K562 (cell line): ENCODE data around the gene HHIPL2. TPM values are rescaled to one million over a fixed set of nuclear protein-coding genes. Genes with fewer than 3 reads are reported as not detected.

Source experiments
- ATAC-seq: fragments of 200-7000 bp; cut with Tn5 transposase; 3 replicates; pipeline ENCODE4 v1.9.1; 2020; ENCODE audit warnings: moderate library complexity
- BruUV-seq: library from RNA; stranded (reverse); fragments of 400-500 nt; replicated peaks from 2 replicates; lab custom pipeline; 2021; lab: Mats Ljungman, UMichigan
- CTCF ChIA-PET: fragments of 300-600 bp; formaldehyde crosslinking; extraction: SDS; loops from one replicate; lab custom pipeline; 2021; ENCODE audit warnings: low intra/inter-chr PET ratio; lab: Yijun Ruan, JAX
- POLR2A ChIA-PET: fragments of 300-600, 350-650 bp; sonication (Branson Sonifier 250); formaldehyde crosslinking; extraction: SDS; loops from one replicate; lab custom pipeline; 2021; ENCODE audit warnings: antibody characterized with exemption, inconsistent platforms; lab: Yijun Ruan, JAX
- DNase-seq, 4 experiments: peaks; one replicate each; pipeline versions ENCODE4 v3.0.0 to v3.0.0-alpha.2; 2011 to 2018; ENCODE audit warnings: low spot score in 3 of 4, mixed read lengths in 3 of 4; ENCODE audit errors: extremely low read depth in 1 of 4
- FAIRE-seq: peaks from 2 replicates; lab custom pipeline; 2011; peaks lifted over from hg19 to GRCh38; lab: Jason Lieb, UNC
- H2AFZ ChIP-seq: 2 replicates; pipeline ENCODE4 v1.6.0; 2011; ENCODE audit warnings: low read depth, low read length, control low read depth, inconsistent platforms
- H3K27ac ChIP-seq: fragments of 200-600 bp; 3 replicates; pipeline ENCODE4 v1.8.0; 2011; ENCODE audit warnings: low read depth, mild to moderate bottlenecking, control low read depth, inconsistent platforms, low read length, moderate library complexity, mixed read lengths; ENCODE audit errors: extremely low read depth
- H3K27me3 ChIP-seq, 2 experiments: fragments of 300-600 bp in 1 of 2; 2 replicates in 1 of 2; 3 replicates in 1 of 2; pipeline versions ENCODE4 v1.6.0 to v1.8.0; 2011; ENCODE audit warnings: inconsistent platforms in 2 of 2, low read length in 2 of 2, mild to moderate bottlenecking in 1 of 2, mixed read lengths in 1 of 2, moderate library complexity in 1 of 2; ENCODE audit not compliant: control insufficient read depth in 2 of 2, insufficient read depth in 2 of 2
- H3K36me3 ChIP-seq: fragments of 300-600 bp; 3 replicates; pipeline ENCODE4 v1.8.0; 2011; ENCODE audit warnings: mild to moderate bottlenecking, low read length, inconsistent platforms; ENCODE audit not compliant: control insufficient read depth, insufficient read depth
- H3K4me1 ChIP-seq, 2 experiments: fragments of 200-600 bp in 1 of 2; replicated peaks in 1 of 2; 2 replicates in 1 of 2; 3 replicates in 1 of 2; pipeline versions ENCODE4 v1.5.1 to v1.8.0; 2011; ENCODE audit warnings: inconsistent platforms in 2 of 2, low read length in 2 of 2, mild to moderate bottlenecking in 1 of 2, mixed read lengths in 1 of 2, moderate library complexity in 1 of 2; ENCODE audit not compliant: control insufficient read depth in 2 of 2, insufficient read depth in 2 of 2
- H3K4me2 ChIP-seq: 2 replicates; pipeline ENCODE4 v1.6.1; 2011; ENCODE audit warnings: low read length, control low read depth, inconsistent platforms, mixed read lengths; ENCODE audit not compliant: insufficient read depth
- H3K4me3 ChIP-seq: fragments of 200-600 bp; sonication (generic), shearing (Covaris generic); 2 replicates; pipeline ENCODE4 v1.5.1; 2016; ENCODE audit warnings: control low read depth, inconsistent platforms
- H3K79me2 ChIP-seq: fragments of 200-600 bp; 3 replicates; pipeline ENCODE4 v1.8.0; 2011; ENCODE audit warnings: low read length, inconsistent platforms; ENCODE audit not compliant: control insufficient read depth, insufficient read depth
- H3K9ac ChIP-seq, 2 experiments: 2 replicates each; pipeline versions ENCODE4 v1.6.0 to v1.6.1; 2011; ENCODE audit warnings: low read depth in 2 of 2, low read length in 2 of 2, control low read depth in 1 of 2, inconsistent platforms in 1 of 2, mild to moderate bottlenecking in 1 of 2, mixed read lengths in 1 of 2; ENCODE audit not compliant: insufficient read depth in 1 of 2
- H3K9me1 ChIP-seq: one replicate; pipeline ENCODE4 v1.6.0; 2011; ENCODE audit warnings: inconsistent platforms, mild to moderate bottlenecking, low read length, moderate library complexity; ENCODE audit not compliant: control insufficient read depth, insufficient read depth
- H3K9me3 ChIP-seq: replicated peaks from 2 replicates; pipeline ENCODE4 v1.5.1; 2011; ENCODE audit warnings: low read depth, low read length, inconsistent platforms; ENCODE audit not compliant: control insufficient read depth, insufficient read depth
- H4K20me1 ChIP-seq: replicated peaks from 2 replicates; pipeline ENCODE4 v1.6.1; 2011; ENCODE audit warnings: low read length, inconsistent platforms, mixed read lengths; ENCODE audit not compliant: control insufficient read depth, insufficient read depth
- ARNT ChIP-seq, 2 experiments: fragments of 450-650 bp; IDR thresholded peaks; 2 replicates each; pipeline ENCODE4 v1.6.1; 2016; ENCODE audit warnings: mild to moderate bottlenecking in 1 of 2
- EP300 ChIP-seq: IDR thresholded peaks from 2 replicates; pipeline ENCODE4 v1.6.1; 2012; ENCODE audit warnings: low read length, improper control_type of control experiment
- NR2C2 ChIP-seq, 2 experiments: fragments of 200-800 bp in 1 of 2; sonication (Bioruptor generic) in 1 of 2; sonication (generic) in 1 of 2; formaldehyde crosslinking in 1 of 2; IDR thresholded peaks; 2 replicates each; pipeline versions ENCODE4 v1.6.1 to v1.8.0; 2016 to 2022; ENCODE audit warnings: mild to moderate bottlenecking in 1 of 2, missing compliant biosample characterization in 1 of 2, missing genetic modification characterization in 1 of 2, missing genetic modification reagents in 1 of 2
- PHB2 ChIP-seq: fragments of 450-650 bp; IDR thresholded peaks from 2 replicates; pipeline ENCODE4 v1.6.1; 2017; ENCODE audit warnings: low read depth
- SMAD3 ChIP-seq: fragments of 450-650 bp; formaldehyde crosslinking; conservative IDR thresholded peaks from 2 replicates; pipeline ENCODE4 v1.4.0; 2020; ENCODE audit warnings: mild to moderate bottlenecking
- SMAD4 ChIP-seq: fragments of 250-450 bp; sonication (Bioruptor Pico); conservative IDR thresholded peaks from 2 replicates; pipeline ENCODE4 v1.8.0; 2021; ENCODE audit warnings: inconsistent platforms, mild to moderate bottlenecking, moderate library complexity
- THAP12 ChIP-seq: fragments of 250-450 bp; sonication (Bioruptor Pico); IDR thresholded peaks from 2 replicates; pipeline ENCODE4 v1.9.0; 2021; ENCODE audit warnings: mild to moderate bottlenecking, inconsistent platforms
- ZBTB43 ChIP-seq: sonication (generic); formaldehyde crosslinking; IDR thresholded peaks from 2 replicates; pipeline ENCODE4 v1.8.0; 2023; ENCODE audit warnings: mild to moderate bottlenecking, missing genetic modification reagents
- ZBTB9 ChIP-seq: fragments of 450-650 bp; formaldehyde crosslinking; IDR thresholded peaks from 2 replicates; pipeline ENCODE4 v1.4.0; 2020; ENCODE audit warnings: mild to moderate bottlenecking, moderate library complexity
- ZNF431 ChIP-seq: sonication (generic); formaldehyde crosslinking; IDR thresholded peaks from 2 replicates; pipeline ENCODE4 v1.8.0; 2022; ENCODE audit warnings: mild to moderate bottlenecking, missing genetic modification reagents
- WGBS: fragments of 100-300 bp; shearing (Covaris generic); methylation state at CpG from one replicate; pipeline ENCODE4 v1.1.6; 2016; ENCODE audit warnings: low coverage, mixed read lengths; ENCODE audit not compliant: insufficient coverage; ENCODE audit errors: missing lambda C conversion rate; 5-methylcytosine and 5-hydroxymethylcytosine counted together
- in situ Hi-C: fragments of 300-500 bp; cut with MboI; formaldehyde crosslinking; loops from 4 replicates; pipeline ENCODE4 v1.15.0; 2018; ENCODE audit warnings: inconsistent platforms, mixed read lengths
- intact Hi-C: fragments of 100-400 bp; cut with micrococcal nuclease; formaldehyde crosslinking; loops from 2 replicates; pipeline ENCODE4 v1.14.2; 2022
- polyA plus RNA-seq, 8 experiments: library from polyadenylated mRNA; depleted of rRNA in 4 of 8; stranded (reverse) in 5 of 8; unstranded in 3 of 8; fragments of >200 nt; fragmentation: Nextera tagmentation in 2 of 8; fragmentation: Illumina TruSeq in 1 of 8; extraction: Ambion mirVana in 2 of 8; extraction: Trizol in 1 of 8; gene quantifications; 2 replicates each; pipeline versions ENCODE4 v1.2.1 to v1.2.3, GENCODE V29; 2011 to 2014; ENCODE audit warnings: inconsistent platforms in 1 of 8, missing spikeins in 1 of 8
- total RNA-seq, 7 experiments: library from RNA; depleted of rRNA in 6 of 7; stranded (reverse); fragments of >200 nt in 6 of 7; fragmentation: Illumina TruSeq in 2 of 7; extraction: Trizol in 2 of 7; gene quantifications; 2 replicates each; pipeline versions ENCODE4 v1.2.1 to v1.2.3, GENCODE V29; 2011 to 2021; ENCODE audit warnings: low replicate concordance in 1 of 7

The HHIPL2 gene
- total and polyA plus RNA-seq, 9 of the 15 experiments (the other 6 are each of a cell fraction or from before 2014, with no cell fraction given) = 0.05 to 0.60 (median 0.20) TPM; not detected in 1

GRCh38 chr1:222583079-222583478, 35.2 kb upstream of the HHIPL2 start:
- no peak overlapping the region for H2AFZ ChIP-seq
- no peak overlapping the region for H3K27ac ChIP-seq
- no peaks in the 10 kb centered on the region for H3K9me1 ChIP-seq
- peaks cover 41% of the 10 kb centered on the region for H3K79me2 ChIP-seq
- TF ChIP-seq THAP12 (CRISPR knock-in tag) (no peak), SMAD4 (CRISPR knock-in tag) (no peak), ZBTB9 (CRISPR knock-in tag) (no peak), NR2C2 (CRISPR knock-in tag; IDR thresholded peaks at IDR 0.05) (no peak), NR2C2 (tag; IDR thresholded peaks at IDR 0.05) (no peak), EP300 (no peak), ZBTB43 (CRISPR knock-in tag) (no peak), SMAD3 (no peak), ZNF431 (CRISPR knock-in tag) (no peak), ARNT (IDR thresholded peaks at IDR 0.05) (no peak), PHB2 (no peak)
- H4K20me1 ChIP-seq = no peaks in the 10 kb centered on the region
- BruUV-seq = no TSS peak
- ChIA-PET POLR2A (no interaction called here), CTCF (no interaction called here)
- no peaks in the 10 kb centered on the region for H3K27me3 ChIP-seq
- H3K36me3 ChIP-seq = peaks cover 78% of the 10 kb centered on the region
- H3K9me3 ChIP-seq = no peaks in the 10 kb centered on the region
- no peak for DNase-seq
- H3K4me1 ChIP-seq = no peaks in the 10 kb centered on the region
- intact Hi-C loops = no loop called here
- no peak overlapping the region; a peak in 1 of 4 replicates for H3K9ac ChIP-seq
- no peak overlapping the region for H3K4me2 ChIP-seq
- FAIRE-seq = no peak
- WGBS = 82% methylated on average over 5 of the region's 5 CpGs
- ATAC-seq = no peak
- in situ Hi-C loops = no loop called here
- no peak overlapping the region for H3K4me3 ChIP-seq
